ENCODE measurements around the gene C20orf144. TPM values are rescaled to one million over a fixed set of nuclear protein-coding genes. Genes with fewer than 3 reads are reported as not detected.

The C20orf144 gene
- total and polyA plus RNA-seq, 2 experiments from 2014 or later: 0.26 to 0.66 TPM

DNA sequence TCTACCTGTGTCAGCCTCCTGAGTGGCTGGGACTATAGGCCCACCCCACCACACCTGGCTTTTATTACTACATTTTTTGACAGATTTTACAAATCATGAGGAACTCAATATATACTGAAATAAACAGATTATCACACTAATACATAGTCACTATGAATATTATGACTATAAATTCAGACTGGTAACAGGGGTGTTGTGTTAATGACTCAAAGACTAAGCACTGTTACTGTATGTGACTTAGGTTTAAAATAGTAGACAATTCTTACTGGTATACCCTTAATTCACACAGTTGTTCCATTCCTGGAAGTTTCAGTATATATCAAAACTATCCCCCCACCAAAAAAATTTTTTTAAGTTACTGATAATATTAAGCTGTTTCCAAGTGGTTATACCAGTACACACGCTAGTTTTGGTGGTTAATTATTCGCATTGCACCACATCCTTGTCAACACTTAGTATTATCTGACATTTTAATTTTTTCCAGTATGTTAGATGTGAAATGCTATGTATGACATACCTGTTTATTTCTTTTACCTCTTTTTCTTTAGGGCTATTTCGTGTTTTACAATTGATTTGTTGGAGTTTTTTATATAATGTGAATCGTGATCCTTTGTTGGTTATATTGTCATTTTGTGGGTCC is 34.4 kb upstream of the C20orf144 start:
- Histone ChIP-seq H3K4me1 (ENCODE audit: insufficient read depth) (no peaks in the 10 kb centered on the region), H3K36me3 (ENCODE audit: insufficient read depth) (no peaks in the 10 kb centered on the region; the same call in 1 of the 2 replicates), H3F3A (replicated peaks; ENCODE audit: low read depth) (no peaks in the 10 kb centered on the region), H3K4me3 (no peak overlapping the region), H3K27me3 (ENCODE audit: insufficient read depth) (no peaks in the 10 kb centered on the region), H2AFZ (no peak overlapping the region), H3K4me2 (no peak overlapping the region), H3K9me2 (ENCODE audit: insufficient read depth) (no peaks in the 10 kb centered on the region), H3K79me2 (replicated peaks; ENCODE audit: insufficient read depth) (no peaks in the 10 kb centered on the region), H3K27ac (ENCODE audit: low read depth) (no peak overlapping the region), H4K20me1 (replicated peaks; ENCODE audit: insufficient read depth) (no peaks in the 10 kb centered on the region)
- TF ChIP-seq ZNF331 (CRISPR knock-in tag; IDR thresholded peaks at IDR 0.05; ENCODE audit: low read depth): no peak
- Mint-ChIP-seq H3K36me3 (ENCODE audit: low read depth) (peaks cover 29% of the 10 kb centered on the region), H3K27ac (no peak overlapping the region), H3K4me1 (no peaks in the 10 kb centered on the region), H3K27me3 (ENCODE audit: insufficient read depth, low read depth, poor library complexity) (no peaks in the 10 kb centered on the region), H3K4me3 (no peak overlapping the region), H3K9me3 (no peaks in the 10 kb centered on the region)
- ATAC-seq (no peak), DNase-seq (ENCODE audit: low spot score) (no peak)

DNA sequence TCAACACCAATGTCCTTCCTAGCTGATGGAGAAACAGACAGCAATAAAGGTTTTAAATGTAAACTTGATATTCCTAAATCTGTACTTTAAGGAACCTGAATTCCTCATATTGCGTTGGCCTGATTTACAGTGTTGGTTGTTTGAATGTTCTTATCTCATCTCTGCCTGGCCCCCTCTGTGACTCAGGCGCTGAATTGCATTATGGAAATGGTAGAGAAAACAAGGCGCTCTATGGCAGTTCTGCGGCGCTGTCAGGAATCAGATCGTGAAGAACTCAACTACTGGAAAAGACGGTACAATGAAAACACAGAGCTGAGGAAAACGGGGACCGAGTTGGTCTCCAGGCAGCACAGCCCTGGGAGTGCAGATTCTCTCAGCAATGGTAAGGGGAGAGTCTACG is 32.6 kb upstream of the C20orf144 start:
- Mint-ChIP-seq H3K36me3 (ENCODE audit: low read depth) (peaks cover 27% of the 10 kb centered on the region), H3K27ac (no peak overlapping the region)

More for the DNA sequence above, 32.6 kb upstream of the C20orf144 start:
- no peaks in the 10 kb centered on the region for H3K36me3 ChIP-seq (ENCODE audit: insufficient read depth)
- H3K27ac ChIP-seq (ENCODE audit: low read depth): no peak overlapping the region
- ATAC-seq (no peak), DNase-seq (ENCODE audit: low spot score) (no peak)
- no peaks in the 10 kb centered on the region for H3K4me1 ChIP-seq (ENCODE audit: insufficient read depth)
- H3K9me3 Mint-ChIP-seq: no peaks in the 10 kb centered on the region
- H4K20me1 ChIP-seq (replicated peaks; ENCODE audit: insufficient read depth): no peaks in the 10 kb centered on the region
- no peak overlapping the region for H3K4me2 ChIP-seq
- H3K4me3 Mint-ChIP-seq: no peak overlapping the region
- H3F3A ChIP-seq (replicated peaks; ENCODE audit: low read depth): no peaks in the 10 kb centered on the region
- no peaks in the 10 kb centered on the region for H3K4me1 Mint-ChIP-seq
- H2AFZ ChIP-seq: no peak overlapping the region
- H3K4me3 ChIP-seq: no peak overlapping the region
- H3K27me3 ChIP-seq (ENCODE audit: insufficient read depth): no peaks in the 10 kb centered on the region
- no peaks in the 10 kb centered on the region for H3K79me2 ChIP-seq (replicated peaks; ENCODE audit: insufficient read depth)
- TF ChIP-seq STAT1 (IDR thresholded peaks at IDR 0.05; ENCODE audit: unreplicated experiment) (no peak), POLR2AphosphoS5 (IDR thresholded peaks at IDR 0.05; ENCODE audit: low read depth) (no peak), ZNF331 (CRISPR knock-in tag; IDR thresholded peaks at IDR 0.05; ENCODE audit: low read depth) (no peak), ZNF114 (CRISPR knock-in tag; IDR thresholded peaks at IDR 0.05) (no peak), NANOG (IDR thresholded peaks at IDR 0.05; ENCODE audit: borderline replicate concordance) (no peak), CREB1 (CRISPR knock-in tag; IDR thresholded peaks at IDR 0.05; ENCODE audit: low read depth) (no peak)
- TF ChIP-seq, protein P1, sequence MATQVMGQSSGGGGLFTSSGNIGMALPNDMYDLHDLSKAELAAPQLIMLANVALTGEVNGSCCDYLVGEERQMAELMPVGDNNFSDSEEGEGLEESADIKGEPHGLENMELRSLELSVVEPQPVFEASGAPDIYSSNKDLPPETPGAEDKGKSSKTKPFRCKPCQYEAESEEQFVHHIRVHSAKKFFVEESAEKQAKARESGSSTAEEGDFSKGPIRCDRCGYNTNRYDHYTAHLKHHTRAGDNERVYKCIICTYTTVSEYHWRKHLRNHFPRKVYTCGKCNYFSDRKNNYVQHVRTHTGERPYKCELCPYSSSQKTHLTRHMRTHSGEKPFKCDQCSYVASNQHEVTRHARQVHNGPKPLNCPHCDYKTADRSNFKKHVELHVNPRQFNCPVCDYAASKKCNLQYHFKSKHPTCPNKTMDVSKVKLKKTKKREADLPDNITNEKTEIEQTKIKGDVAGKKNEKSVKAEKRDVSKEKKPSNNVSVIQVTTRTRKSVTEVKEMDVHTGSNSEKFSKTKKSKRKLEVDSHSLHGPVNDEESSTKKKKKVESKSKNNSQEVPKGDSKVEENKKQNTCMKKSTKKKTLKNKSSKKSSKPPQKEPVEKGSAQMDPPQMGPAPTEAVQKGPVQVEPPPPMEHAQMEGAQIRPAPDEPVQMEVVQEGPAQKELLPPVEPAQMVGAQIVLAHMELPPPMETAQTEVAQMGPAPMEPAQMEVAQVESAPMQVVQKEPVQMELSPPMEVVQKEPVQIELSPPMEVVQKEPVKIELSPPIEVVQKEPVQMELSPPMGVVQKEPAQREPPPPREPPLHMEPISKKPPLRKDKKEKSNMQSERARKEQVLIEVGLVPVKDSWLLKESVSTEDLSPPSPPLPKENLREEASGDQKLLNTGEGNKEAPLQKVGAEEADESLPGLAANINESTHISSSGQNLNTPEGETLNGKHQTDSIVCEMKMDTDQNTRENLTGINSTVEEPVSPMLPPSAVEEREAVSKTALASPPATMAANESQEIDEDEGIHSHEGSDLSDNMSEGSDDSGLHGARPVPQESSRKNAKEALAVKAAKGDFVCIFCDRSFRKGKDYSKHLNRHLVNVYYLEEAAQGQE (IDR thresholded peaks at IDR 0.05; ENCODE audit: unreplicated experiment): no peak
- TF ChIP-seq, protein P2, sequence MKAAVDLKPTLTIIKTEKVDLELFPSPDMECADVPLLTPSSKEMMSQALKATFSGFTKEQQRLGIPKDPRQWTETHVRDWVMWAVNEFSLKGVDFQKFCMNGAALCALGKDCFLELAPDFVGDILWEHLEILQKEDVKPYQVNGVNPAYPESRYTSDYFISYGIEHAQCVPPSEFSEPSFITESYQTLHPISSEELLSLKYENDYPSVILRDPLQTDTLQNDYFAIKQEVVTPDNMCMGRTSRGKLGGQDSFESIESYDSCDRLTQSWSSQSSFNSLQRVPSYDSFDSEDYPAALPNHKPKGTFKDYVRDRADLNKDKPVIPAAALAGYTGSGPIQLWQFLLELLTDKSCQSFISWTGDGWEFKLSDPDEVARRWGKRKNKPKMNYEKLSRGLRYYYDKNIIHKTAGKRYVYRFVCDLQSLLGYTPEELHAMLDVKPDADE (IDR thresholded peaks at IDR 0.05): no peak
- no peaks in the 10 kb centered on the region for H3K27me3 Mint-ChIP-seq (ENCODE audit: insufficient read depth, low read depth, poor library complexity)
- no peaks in the 10 kb centered on the region for H3K9me2 ChIP-seq (ENCODE audit: insufficient read depth)
